BLaER1 treated with 17β-estradiol and CSF1 and Interleukin-3, amounts not matched to agents 10 nM and 100 nM (cell line): ENCODE results near the gene PLXNC1.

Experiments used
- H3K27ac ChIP-seq, 11 experiments: shearing (Covaris generic); formaldehyde crosslinking; 2 replicates each; pipeline ENCODE4 v1.8.1; 2022
- H3K27me3 ChIP-seq, 11 experiments: shearing (Covaris generic); formaldehyde crosslinking; 2 replicates each; pipeline ENCODE4 v1.8.1; 2022
- H3K36me3 ChIP-seq, 11 experiments: shearing (Covaris generic); formaldehyde crosslinking; 2 replicates each; pipeline ENCODE4 v1.8.1; 2022
- H3K4me1 ChIP-seq, 10 experiments: shearing (Covaris generic); formaldehyde crosslinking; 2 replicates each; pipeline ENCODE4 v1.8.1; 2022
- H3K4me2 ChIP-seq, 11 experiments: shearing (Covaris generic); formaldehyde crosslinking; 2 replicates each; pipeline ENCODE4 v1.8.1; 2022
- H3K4me3 ChIP-seq, 10 experiments: shearing (Covaris generic); formaldehyde crosslinking; 2 replicates each; pipeline ENCODE4 v1.8.1; 2022
- H3K9ac ChIP-seq, 11 experiments: shearing (Covaris generic); formaldehyde crosslinking; 2 replicates each; pipeline ENCODE4 v1.8.1; 2022
- H3K9me3 ChIP-seq, 11 experiments: shearing (Covaris generic); formaldehyde crosslinking; replicated peaks in 1 of 11; 2 replicates each; pipeline ENCODE4 v1.8.1; 2022
- H4K20me1 ChIP-seq, 11 experiments: shearing (Covaris generic); formaldehyde crosslinking; 2 replicates each; pipeline ENCODE4 v1.8.1; 2022
- Cebpa-rat ChIP-seq, 11 experiments: shearing (Covaris generic); IDR thresholded peaks; 2 replicates each; pipeline ENCODE4 v1.8.1; 2022

Gene PLXNC1

DNA sequence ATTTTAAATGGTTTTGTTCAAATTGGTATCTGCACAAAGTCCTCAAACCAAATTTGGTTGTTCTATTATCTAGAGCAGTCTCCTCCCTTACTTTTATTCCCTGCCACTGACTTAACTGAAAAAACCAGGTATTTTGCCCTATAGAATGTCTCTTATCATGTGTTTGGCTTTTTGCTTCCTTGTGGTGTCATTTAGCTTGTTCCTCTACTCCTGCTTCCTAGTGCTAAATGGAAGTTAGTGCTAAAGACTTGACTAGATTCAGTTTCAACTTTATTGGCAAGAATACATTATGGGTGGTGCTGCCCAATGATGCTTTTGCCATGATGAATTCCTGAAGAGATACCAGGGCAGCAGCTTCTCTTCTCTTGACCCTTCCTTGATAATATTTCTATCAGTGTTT, 29.7 kb downstream of the PLXNC1 start:
- no peak for TF ChIP-seq Cebpa-rat (IDR thresholded peaks at IDR 0.05)
- H3K4me2 ChIP-seq, result no peak overlapping the region
- H3K36me3 ChIP-seq, result peaks cover 0 to 8% (median 0%) of the 10 kb centered on the region in 11 experiments; a peak in 4 of 22 replicates
- peaks cover 0 to 3% (median 0%) of the 10 kb centered on the region in 11 experiments; a peak in 1 of 22 replicates for H4K20me1 ChIP-seq
- no peak overlapping the region; a peak in 1 of 20 replicates for H3K4me3 ChIP-seq
- peaks cover 0 to 10% (median 0%) of the 10 kb centered on the region in 11 experiments; a peak in 3 of 22 replicates for H3K27me3 ChIP-seq
- peaks cover 8 to 28% (median 18%) of the 10 kb centered on the region in 11 experiments for H3K9me3 ChIP-seq
- H3K9ac ChIP-seq, result no peak overlapping the region
- H3K4me1 ChIP-seq, result peaks cover 44 to 72% (median 58%) of the 10 kb centered on the region in 10 experiments
- 0 out of 22 replicates have a peak overlapping the region, but pooled peaks of 1 of the 11 experiments have one; percentile 5 for H3K27ac ChIP-seq

- no peak overlapping the region for H3K4me3 ChIP-seq
- H4K20me1 ChIP-seq, result peaks cover 0 to 3% (median 0%) of the 10 kb centered on the region in 11 experiments; a peak in 1 of 22 replicates
- H3K9ac ChIP-seq, result no peak overlapping the region
- H3K36me3 ChIP-seq, result peaks cover 0 to 8% (median 0%) of the 10 kb centered on the region in 11 experiments; a peak in 4 of 22 replicates
- H3K27me3 ChIP-seq, result peaks cover 0 to 18% (median 0%) of the 10 kb centered on the region in 11 experiments; a peak in 4 of 22 replicates
- H3K4me2 ChIP-seq, result peak overlapping the region in 5 of 11 experiments; percentile 8 to 73 (median 15); a peak in 8 of 22 replicates
- H3K27ac ChIP-seq, result no peak overlapping the region
- peaks cover 35 to 63% (median 50%) of the 10 kb centered on the region in 10 experiments for H3K4me1 ChIP-seq
- H3K9me3 ChIP-seq, result peaks cover 8 to 28% (median 18%) of the 10 kb centered on the region in 11 experiments
- no peak for TF ChIP-seq Cebpa-rat (IDR thresholded peaks at IDR 0.05)
Measured at GRCh38 chr12:94178882-94179281, 30.5 kb downstream of the PLXNC1 start.

- Histone ChIP-seq H3K36me3 (peaks cover 0 to 8% (median 0%) of the 10 kb centered on the region in 11 experiments; a peak in 4 of 22 replicates), H3K9me3 (peaks cover 8 to 28% (median 18%) of the 10 kb centered on the region in 11 experiments), H3K27me3 (peaks cover 0 to 25% (median 0%) of the 10 kb centered on the region in 11 experiments; a peak in 4 of 22 replicates), H3K27ac (peak overlapping the region in 1 of 11 experiments; percentile 16; a peak in 1 of 22 replicates), H3K4me2 (peak overlapping the region in 9 of 11 experiments; percentile 15 to 73 (median 61); a peak in 16 of 22 replicates), H4K20me1 (peaks cover 0 to 3% (median 0%) of the 10 kb centered on the region in 11 experiments; a peak in 1 of 22 replicates), H3K4me3 (no peak overlapping the region), H3K9ac (no peak overlapping the region), H3K4me1 (peaks cover 29 to 55% (median 42%) of the 10 kb centered on the region in 10 experiments)
- TF ChIP-seq Cebpa-rat (IDR thresholded peaks at IDR 0.05), result no peak
Measured at GRCh38 chr12:94179723-94180122, 31.3 kb downstream of the PLXNC1 start.

- Histone ChIP-seq H3K4me3 (no peak overlapping the region), H3K36me3 (peaks cover 0 to 8% (median 0%) of the 10 kb centered on the region in 11 experiments; a peak in 4 of 22 replicates), H3K4me2 (peak overlapping the region; percentile 15 to 73 (median 56)), H3K9ac (no peak overlapping the region), H3K4me1 (peaks cover 29 to 53% (median 40%) of the 10 kb centered on the region in 10 experiments), H4K20me1 (peaks cover 0 to 4% (median 0%) of the 10 kb centered on the region in 11 experiments; a peak in 2 of 22 replicates), H3K27ac (peak overlapping the region in 2 of 11 experiments; percentile 5 to 16; a peak in 2 of 22 replicates), H3K27me3 (peaks cover 0 to 35% (median 0%) of the 10 kb centered on the region in 11 experiments; a peak in 4 of 22 replicates), H3K9me3 (peaks cover 8 to 28% (median 18%) of the 10 kb centered on the region in 11 experiments)
- TF ChIP-seq Cebpa-rat (IDR thresholded peaks at IDR 0.05), result no peak
Measured at GRCh38 chr12:94180558-94181296, 32.4 kb downstream of the PLXNC1 start.

GRCh38 chr12:94182986-94183707, 34.8 kb downstream of the PLXNC1 start:
- peaks cover 0 to 50% (median 0%) of the 10 kb centered on the region in 11 experiments; a peak in 4 of 22 replicates for H3K27me3 ChIP-seq
- H3K4me3 ChIP-seq, result no peak overlapping the region
- no peak overlapping the region for H3K4me2 ChIP-seq
- H3K27ac ChIP-seq, result no peak overlapping the region
- H3K9me3 ChIP-seq, result peaks cover 4 to 18% (median 10%) of the 10 kb centered on the region in 11 experiments
- no peak for TF ChIP-seq Cebpa-rat (IDR thresholded peaks at IDR 0.05)
- peaks cover 0 to 17% (median 0%) of the 10 kb centered on the region in 11 experiments; a peak in 4 of 22 replicates for H3K36me3 ChIP-seq
- no peak overlapping the region for H3K9ac ChIP-seq
- H3K4me1 ChIP-seq, result peaks cover 20 to 42% (median 28%) of the 10 kb centered on the region in 10 experiments
- peaks cover 0 to 4% (median 0%) of the 10 kb centered on the region in 11 experiments; a peak in 2 of 22 replicates for H4K20me1 ChIP-seq

- no peak overlapping the region; a peak in 1 of 22 replicates for H3K4me2 ChIP-seq
- peaks cover 0 to 50% (median 0%) of the 10 kb centered on the region in 11 experiments; a peak in 4 of 22 replicates for H3K27me3 ChIP-seq
- peaks cover 0 to 14% (median 0%) of the 10 kb centered on the region in 11 experiments; a peak in 1 of 22 replicates for H3K36me3 ChIP-seq
- H3K4me3 ChIP-seq, result no peak overlapping the region
- H3K4me1 ChIP-seq, result peaks cover 20 to 41% (median 26%) of the 10 kb centered on the region in 10 experiments
- peaks cover 0 to 11% (median 3%) of the 10 kb centered on the region in 11 experiments; a peak in 10 of 22 replicates for H3K9me3 ChIP-seq
- H4K20me1 ChIP-seq, result peaks cover 0 to 4% (median 0%) of the 10 kb centered on the region in 11 experiments; a peak in 2 of 22 replicates
- H3K9ac ChIP-seq, result no peak overlapping the region
- H3K27ac ChIP-seq, result no peak overlapping the region
- TF ChIP-seq Cebpa-rat (IDR thresholded peaks at IDR 0.05), result no peak
Measured at GRCh38 chr12:94183708-94184379, 35.5 kb downstream of the PLXNC1 start.

DNA sequence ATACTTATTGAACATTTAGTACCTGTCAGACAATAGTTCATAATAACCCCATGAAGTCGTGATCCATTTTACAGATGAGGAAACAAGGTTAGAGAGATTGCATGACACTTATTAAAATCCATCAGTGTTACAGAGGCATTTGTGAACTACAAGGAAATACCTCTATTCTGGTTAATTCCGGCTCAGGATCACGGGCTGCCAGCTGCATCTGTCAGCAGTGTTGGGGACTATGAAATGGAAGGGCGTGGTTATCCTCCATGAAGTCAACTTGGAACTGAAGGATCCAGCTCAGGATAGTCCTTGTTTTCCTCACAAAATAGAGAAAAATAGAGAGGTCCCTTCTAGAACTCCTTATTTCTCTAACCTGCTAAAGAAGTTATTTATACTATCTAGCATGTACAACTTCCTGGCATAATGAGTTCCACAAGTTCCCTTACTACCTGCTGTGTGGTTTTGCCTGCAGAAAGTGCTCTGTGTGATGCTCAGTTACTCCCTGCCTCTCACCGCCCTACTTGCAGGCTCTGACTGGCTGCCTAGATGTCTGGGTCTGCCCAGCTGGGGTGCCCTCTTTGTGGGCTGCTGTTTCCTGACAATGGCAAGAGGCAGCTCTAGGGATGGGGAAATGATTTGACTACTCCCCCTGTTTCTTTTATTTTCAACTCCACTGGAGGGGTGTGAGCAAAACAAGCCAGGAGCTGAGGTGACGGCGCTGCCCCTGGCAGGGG, 36.8 kb downstream of the PLXNC1 start:
- peaks cover 0 to under 1% (median 0%) of the 10 kb centered on the region in 11 experiments; a peak in 1 of 22 replicates for H3K9me3 ChIP-seq
- peaks cover 0 to 50% (median 0%) of the 10 kb centered on the region in 11 experiments; a peak in 4 of 22 replicates for H3K27me3 ChIP-seq
- no peak for TF ChIP-seq Cebpa-rat (IDR thresholded peaks at IDR 0.05)
- peak overlapping the region in 1 of 11 experiments; percentile 34; a peak in 2 of 22 replicates for H3K27ac ChIP-seq
- H3K4me2 ChIP-seq, result peak overlapping the region in 8 of 11 experiments; percentile 5 to 59 (median 38); a peak in 14 of 22 replicates
- H4K20me1 ChIP-seq, result peaks cover 0 to 4% (median 0%) of the 10 kb centered on the region in 11 experiments; a peak in 2 of 22 replicates
- H3K36me3 ChIP-seq, result peaks cover 0 to 16% (median 0%) of the 10 kb centered on the region in 11 experiments; a peak in 1 of 22 replicates
- H3K9ac ChIP-seq, result no peak overlapping the region
- no peak overlapping the region for H3K4me3 ChIP-seq
- peaks cover 14 to 36% (median 22%) of the 10 kb centered on the region in 10 experiments for H3K4me1 ChIP-seq
